Keratinocyte (primary cell): ENCODE measurements around the gene ERF.

Source experiments
- CTCF ChIP-seq, 3 experiments: IDR thresholded peaks in 1 of 3; conservative IDR thresholded peaks in 1 of 3; optimal IDR thresholded peaks in 1 of 3; 2 replicates in 2 of 3; 3 replicates in 1 of 3; pipeline versions ENCODE3 to v1.5.1; 2011; ENCODE audit warnings: low read length in 3 of 3, mild to moderate bottlenecking in 3 of 3, moderate library complexity in 2 of 3, control low read depth in 1 of 3, inconsistent platforms in 1 of 3; ENCODE audit not compliant: insufficient read depth in 2 of 3; ENCODE audit errors: extremely low read depth in 1 of 3
- EZH2 ChIP-seq: IDR thresholded peaks from one replicate; pipeline ENCODE4 v1.6.1; 2012; ENCODE audit warnings: inconsistent platforms, mild to moderate bottlenecking, low read length, moderate library complexity

- TF ChIP-seq CTCF (optimal IDR thresholded peaks at IDR 0.05 in 1 of 3, IDR thresholded peaks at IDR 0.05 in 1 of 3, conservative IDR thresholded peaks at IDR 0.05 in 1 of 3; ENCODE audit: extremely low read depth in 1 of 3, insufficient read depth in 2 of 3, low read length in 3 of 3) = no peak
- no peak for TF ChIP-seq EZH2
These were observed 23.7 kb upstream of the ERF start for GRCh38 chr19:42278452-42279154.
